ENCODE measurements around the gene KRT34.
"Not testable (repeated sequence)": the region's sequence is repeated elsewhere in the genome, so short reads cannot be mapped to it uniquely, and the experiment has no call there.

KRT34 gene

DNA sequence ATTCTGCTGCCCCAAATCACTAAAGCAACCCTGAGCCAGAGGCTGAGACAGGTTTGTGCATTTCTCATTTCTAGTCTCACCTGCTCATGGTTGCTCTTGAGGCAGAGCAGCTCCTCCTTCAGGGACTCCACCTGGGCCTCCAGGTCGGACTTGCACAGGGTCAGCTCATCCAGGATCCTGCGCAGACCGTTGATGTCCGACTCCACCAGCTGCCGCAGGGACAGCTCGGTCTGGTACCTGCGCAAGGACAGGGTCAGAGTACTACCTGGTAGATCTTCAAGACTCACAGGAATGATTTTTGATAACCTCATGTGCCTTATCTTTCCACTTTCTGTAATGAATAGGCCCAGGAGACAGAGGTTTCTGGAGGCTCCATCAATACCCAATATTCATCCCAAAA, 14.2 kb upstream of the KRT34 start:
- in situ Hi-C loops (cut with HindIII; ENCODE audit: low pct_unique_long_range_greater_than_20kb, low sequenced_read_pairs): no loop called here
- no peak for TF ChIP-seq JUND (IDR thresholded peaks at IDR 0.05; ENCODE audit: low read depth)
- no peak for DNase-seq (ENCODE audit: low read depth in 1 of 2, low spot score in 1 of 2)

DNA sequence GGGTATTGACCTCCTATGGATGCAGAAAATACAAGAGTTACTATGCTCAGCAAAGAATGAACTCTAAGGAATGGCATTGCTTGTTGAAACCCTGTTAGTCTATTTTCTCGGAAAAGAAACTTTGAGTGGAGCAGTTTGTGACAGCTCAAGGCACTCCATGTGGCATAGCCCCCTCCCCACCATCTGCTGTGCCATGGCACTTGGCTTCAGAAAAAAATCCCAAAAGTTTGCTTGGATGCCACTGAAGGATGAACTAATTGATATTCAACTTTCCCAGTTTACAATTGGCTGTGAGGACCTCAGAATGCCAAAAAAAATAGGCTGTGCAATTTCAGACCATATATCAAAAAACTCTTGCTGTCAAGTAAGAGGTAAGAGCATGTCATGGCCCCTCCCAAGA, 13.5 kb upstream of the KRT34 start:
- in situ Hi-C loops (cut with HindIII; ENCODE audit: low pct_unique_long_range_greater_than_20kb, low sequenced_read_pairs): no loop called here
- no peak for TF ChIP-seq JUND (IDR thresholded peaks at IDR 0.05; ENCODE audit: low read depth)
- no peak for DNase-seq (ENCODE audit: low read depth in 1 of 2, low spot score in 1 of 2)

- in situ Hi-C loops (cut with HindIII; ENCODE audit: low pct_unique_long_range_greater_than_20kb, low sequenced_read_pairs): not testable (repeated sequence)
These were observed 12.9 kb upstream of the KRT34 start for GRCh38 chr17:41395044-41395443.

GRCh38 chr17:41394254-41394996, 12.3 kb upstream of the KRT34 start:
- no peak for DNase-seq (ENCODE audit: low read depth in 1 of 2, low spot score in 1 of 2)
- in situ Hi-C loops (cut with HindIII; ENCODE audit: low pct_unique_long_range_greater_than_20kb, low sequenced_read_pairs): no loop called here
- no peak for TF ChIP-seq JUND (IDR thresholded peaks at IDR 0.05; ENCODE audit: low read depth)

More at GRCh38 chr17:41395044-41395443, 12.9 kb upstream of the KRT34 start:
- DNase-seq (ENCODE audit: low read depth in 1 of 2, low spot score in 1 of 2): not testable (repeated sequence)

DNA sequence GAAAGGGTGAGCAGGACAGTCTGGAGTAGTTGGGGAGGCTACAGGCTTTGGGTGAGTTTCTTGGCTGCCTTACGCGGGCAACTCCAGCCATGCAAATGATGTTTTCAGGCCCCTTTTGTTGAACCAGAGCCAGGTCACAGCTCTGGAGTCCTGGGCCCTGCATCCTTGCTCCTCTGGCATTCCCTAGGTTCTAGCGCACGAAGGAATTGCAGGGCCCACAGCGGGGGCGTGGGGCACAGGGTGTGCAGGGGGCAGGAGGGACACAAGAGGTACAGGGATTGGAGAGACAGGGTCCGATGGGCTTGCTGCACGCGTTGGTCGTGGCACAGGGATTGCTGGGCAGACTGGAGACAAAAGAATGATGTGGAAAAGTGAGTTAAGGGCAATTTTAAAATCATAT, 11.7 kb upstream of the KRT34 start:
- in situ Hi-C loops (cut with HindIII; ENCODE audit: low pct_unique_long_range_greater_than_20kb, low sequenced_read_pairs): no loop called here
- no peak for TF ChIP-seq JUND (IDR thresholded peaks at IDR 0.05; ENCODE audit: low read depth)

GRCh38 chr17:41393294-41393693, 11.2 kb upstream of the KRT34 start:
- no peak for DNase-seq (ENCODE audit: low read depth in 1 of 2, low spot score in 1 of 2)
- TF ChIP-seq JUND (IDR thresholded peaks at IDR 0.05; ENCODE audit: low read depth): no peak
- in situ Hi-C loops (cut with HindIII; ENCODE audit: low pct_unique_long_range_greater_than_20kb, low sequenced_read_pairs): no loop called here

More for the DNA sequence above, 11.7 kb upstream of the KRT34 start:
- DNase-seq (ENCODE audit: low read depth in 1 of 2, low spot score in 1 of 2): no peak

DNA sequence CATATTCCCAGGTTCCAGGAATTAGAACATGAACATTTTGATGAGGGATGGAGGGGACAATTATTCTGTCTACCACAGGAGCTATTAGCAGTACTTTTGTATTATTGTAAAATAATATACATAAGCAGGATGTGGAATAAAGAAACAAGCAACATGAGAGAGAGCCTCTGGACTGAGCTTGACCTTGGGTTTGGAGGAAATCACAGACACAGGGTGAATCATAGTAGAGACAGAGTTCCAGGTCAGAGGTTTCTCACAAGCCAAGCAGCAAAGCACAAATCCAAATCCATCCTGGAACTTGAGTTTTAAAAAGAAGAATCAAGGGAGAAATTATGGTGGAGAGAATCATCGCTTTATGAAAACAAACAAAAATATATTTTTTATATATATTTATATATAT, 10.2 kb upstream of the KRT34 start:
- in situ Hi-C loops (cut with HindIII; ENCODE audit: low pct_unique_long_range_greater_than_20kb, low sequenced_read_pairs): no loop called here
- TF ChIP-seq JUND (IDR thresholded peaks at IDR 0.05; ENCODE audit: low read depth): no peak
- no peak for DNase-seq (ENCODE audit: low read depth in 1 of 2, low spot score in 1 of 2)

GRCh38 chr17:41391535-41391934, 9.4 kb upstream of the KRT34 start:
- DNase-seq (ENCODE audit: low read depth in 1 of 2, low spot score in 1 of 2): no peak
- TF ChIP-seq JUND (IDR thresholded peaks at IDR 0.05; ENCODE audit: low read depth): no peak
- in situ Hi-C loops (cut with HindIII; ENCODE audit: low pct_unique_long_range_greater_than_20kb, low sequenced_read_pairs): no loop called here

- TF ChIP-seq JUND (IDR thresholded peaks at IDR 0.05; ENCODE audit: low read depth): no peak
- in situ Hi-C loops (cut with HindIII; ENCODE audit: low pct_unique_long_range_greater_than_20kb, low sequenced_read_pairs): no loop called here
These were observed 8.4 kb upstream of the KRT34 start for GRCh38 chr17:41390411-41390938.

GRCh38 chr17:41387670-41388069, 5.6 kb upstream of the KRT34 start:
- no peak for DNase-seq (ENCODE audit: low read depth in 1 of 2, low spot score in 1 of 2)
- TF ChIP-seq JUND (IDR thresholded peaks at IDR 0.05; ENCODE audit: low read depth): no peak
- in situ Hi-C loops (cut with HindIII; ENCODE audit: low pct_unique_long_range_greater_than_20kb, low sequenced_read_pairs): no loop called here

More at GRCh38 chr17:41390411-41390938, 8.4 kb upstream of the KRT34 start:
- no peak for DNase-seq (ENCODE audit: low read depth in 1 of 2, low spot score in 1 of 2)

GRCh38 chr17:41386227-41386626, 4.1 kb upstream of the KRT34 start:
- in situ Hi-C loops (cut with HindIII; ENCODE audit: low pct_unique_long_range_greater_than_20kb, low sequenced_read_pairs): no loop called here
- DNase-seq (ENCODE audit: low read depth in 1 of 2, low spot score in 1 of 2): no peak
- no peak for TF ChIP-seq JUND (IDR thresholded peaks at IDR 0.05; ENCODE audit: low read depth)

DNA sequence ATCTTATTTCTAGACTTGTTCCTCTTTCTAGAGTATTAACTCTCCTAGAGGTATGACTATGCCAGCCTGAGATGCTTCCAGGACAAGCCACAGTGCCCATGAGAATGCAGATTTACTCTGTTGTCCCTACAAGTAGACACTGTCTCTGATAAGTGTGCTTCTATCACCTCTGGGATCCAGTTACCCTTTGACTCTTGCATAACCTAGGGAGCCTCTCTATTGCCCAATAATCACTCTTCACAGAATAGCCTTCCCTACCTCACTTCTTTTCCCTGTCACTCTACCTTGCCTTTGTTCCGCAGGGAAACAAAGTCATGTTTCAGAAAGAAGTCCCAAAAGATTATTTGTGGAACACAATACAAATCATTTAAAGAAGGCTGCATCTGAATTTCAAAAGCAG, 1.6 kb upstream of the KRT34 start:
- in situ Hi-C loops (cut with HindIII; ENCODE audit: low pct_unique_long_range_greater_than_20kb, low sequenced_read_pairs): no loop called here
- DNase-seq (ENCODE audit: low read depth in 1 of 2, low spot score in 1 of 2): no peak
- TF ChIP-seq JUND (IDR thresholded peaks at IDR 0.05; ENCODE audit: low read depth): no peak

- in situ Hi-C loops (cut with HindIII; ENCODE audit: low pct_unique_long_range_greater_than_20kb, low sequenced_read_pairs): no loop called here
- DNase-seq (ENCODE audit: low read depth in 1 of 2, low spot score in 1 of 2): no peak
- TF ChIP-seq JUND (IDR thresholded peaks at IDR 0.05; ENCODE audit: low read depth): no peak
These were observed 288 bp upstream of the KRT34 start for GRCh38 chr17:41382394-41382793.

- DNase-seq (ENCODE audit: low read depth in 1 of 2, low spot score in 1 of 2); in situ Hi-C loops (cut with HindIII; ENCODE audit: low pct_unique_long_range_greater_than_20kb, low sequenced_read_pairs): not testable (repeated sequence)
These were observed 2.0 kb downstream of the KRT34 start for GRCh38 chr17:41380091-41380490.
